OCI-LY1 (cell line): ENCODE measurements around the gene PDZK1IP1.

ENCODE experiments used
- EZH2 ChIP-seq: fragments of 200-600 bp; sonication (generic), shearing (Covaris generic); IDR thresholded peaks from 2 replicates; pipeline ENCODE4 v1.8.0; 2017; ENCODE audit warnings: borderline replicate concordance, mixed run types, mild to moderate bottlenecking, antibody characterized with exemption, low read length, moderate library complexity, mixed read lengths
- TF ChIP-seq, protein P1 (sequence below): fragments of 200-600 bp; sonication (generic), shearing (Covaris generic); IDR thresholded peaks from 2 replicates; pipeline ENCODE4 v1.5.1; 2017; ENCODE audit warnings: mild to moderate bottlenecking, antibody characterized with exemption, low read length, moderate library complexity, mixed read lengths

GRCh38 chr1:47190509-47190855 is 646 bp upstream of the PDZK1IP1 start:
- TF ChIP-seq EZH2, result no peak
- TF ChIP-seq, protein P1, sequence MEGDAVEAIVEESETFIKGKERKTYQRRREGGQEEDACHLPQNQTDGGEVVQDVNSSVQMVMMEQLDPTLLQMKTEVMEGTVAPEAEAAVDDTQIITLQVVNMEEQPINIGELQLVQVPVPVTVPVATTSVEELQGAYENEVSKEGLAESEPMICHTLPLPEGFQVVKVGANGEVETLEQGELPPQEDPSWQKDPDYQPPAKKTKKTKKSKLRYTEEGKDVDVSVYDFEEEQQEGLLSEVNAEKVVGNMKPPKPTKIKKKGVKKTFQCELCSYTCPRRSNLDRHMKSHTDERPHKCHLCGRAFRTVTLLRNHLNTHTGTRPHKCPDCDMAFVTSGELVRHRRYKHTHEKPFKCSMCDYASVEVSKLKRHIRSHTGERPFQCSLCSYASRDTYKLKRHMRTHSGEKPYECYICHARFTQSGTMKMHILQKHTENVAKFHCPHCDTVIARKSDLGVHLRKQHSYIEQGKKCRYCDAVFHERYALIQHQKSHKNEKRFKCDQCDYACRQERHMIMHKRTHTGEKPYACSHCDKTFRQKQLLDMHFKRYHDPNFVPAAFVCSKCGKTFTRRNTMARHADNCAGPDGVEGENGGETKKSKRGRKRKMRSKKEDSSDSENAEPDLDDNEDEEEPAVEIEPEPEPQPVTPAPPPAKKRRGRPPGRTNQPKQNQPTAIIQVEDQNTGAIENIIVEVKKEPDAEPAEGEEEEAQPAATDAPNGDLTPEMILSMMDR, result no peak
